HFFc6 (cell line): ENCODE results near the gene FHOD3. TPM values are rescaled to one million over a fixed set of nuclear protein-coding genes. Genes with fewer than 3 reads are reported as not detected.
A peak's percentile ranks its signal among the peaks of the same experiment; 100 is the strongest.

Experiments
- DNase-seq: peaks from one replicate; pipeline ENCODE4 v3.0.0-alpha.2; 2018
- H3K27ac Mint-ChIP-seq: 2 replicates; pipeline ENCODE4 v1.8.0; 2020; ENCODE audit warnings: mild to moderate bottlenecking, mixed read lengths
- H3K27me3 Mint-ChIP-seq: 2 replicates; pipeline ENCODE4 v1.8.0; 2021; ENCODE audit warnings: mild to moderate bottlenecking, moderate library complexity, mixed read lengths; ENCODE audit not compliant: insufficient read depth
- H3K36me3 Mint-ChIP-seq: 2 replicates; pipeline ENCODE4 v1.8.0; 2021; ENCODE audit warnings: low read depth, mixed read lengths
- H3K4me1 Mint-ChIP-seq: 2 replicates; pipeline ENCODE4 v1.8.0; 2020; ENCODE audit warnings: low read depth, mixed read lengths
- H3K4me3 Mint-ChIP-seq: 2 replicates; pipeline ENCODE4 v1.8.0; 2020; ENCODE audit warnings: mild to moderate bottlenecking, moderate library complexity, mixed read lengths
- H3K9me3 Mint-ChIP-seq: 2 replicates; pipeline ENCODE4 v1.8.0; 2020; ENCODE audit warnings: mild to moderate bottlenecking, mixed read lengths
- CTCF ChIP-seq: fragments of 200-600 bp; sonication (generic); IDR thresholded peaks from 2 replicates; pipeline ENCODE4 v1.5.0; 2021; ENCODE audit warnings: antibody characterized with exemption, mild to moderate bottlenecking
- total RNA-seq, 6 experiments: library from RNA; stranded (reverse); fragmentation: NEBNext Ultra II Directional; extraction: Animal tissue kit (Norgen Biotek cat#: 25700); gene quantifications; 2 replicates in 1 of 6; 3 replicates in 5 of 6; pipeline ENCODE4 v1.2.3, GENCODE V29; 2021

Gene FHOD3
- total RNA-seq, 6 experiments from 2014 or later = 32.8 to 67.6 (median 61.4) TPM

- no peaks in the 10 kb centered on the region for H3K9me3 Mint-ChIP-seq
- H3K36me3 Mint-ChIP-seq = peaks cover 10% of the 10 kb centered on the region
Measured at GRCh38 chr18:36537289-36537688, 239.8 kb downstream of the FHOD3 start.

GRCh38 chr18:36539674-36540231, 242.2 kb downstream of the FHOD3 start:
- no peaks in the 10 kb centered on the region for H3K9me3 Mint-ChIP-seq
- no peak overlapping the region for H3K27ac Mint-ChIP-seq
- no peaks in the 10 kb centered on the region for H3K27me3 Mint-ChIP-seq
- TF ChIP-seq CTCF = no peak
- DNase-seq = peak; percentile 43
- peaks cover 15% of the 10 kb centered on the region for H3K36me3 Mint-ChIP-seq
- H3K4me1 Mint-ChIP-seq = peaks cover 16% of the 10 kb centered on the region
- no peak overlapping the region for H3K4me3 Mint-ChIP-seq

More at GRCh38 chr18:36537289-36537688, 239.8 kb downstream of the FHOD3 start:
- Mint-ChIP-seq H3K27me3 (peaks cover 2% of the 10 kb centered on the region; the same call in 1 of the 2 replicates), H3K4me1 (peaks cover 26% of the 10 kb centered on the region), H3K4me3 (no peak overlapping the region), H3K27ac (no peak overlapping the region)
- TF ChIP-seq CTCF = no peak
- no peak for DNase-seq

GRCh38 chr18:36543030-36543429, 245.5 kb downstream of the FHOD3 start:
- Mint-ChIP-seq H3K9me3 (no peaks in the 10 kb centered on the region), H3K27ac (no peak overlapping the region), H3K4me3 (no peak overlapping the region), H3K4me1 (peaks cover 16% of the 10 kb centered on the region), H3K36me3 (peaks cover 20% of the 10 kb centered on the region), H3K27me3 (no peaks in the 10 kb centered on the region)
- DNase-seq = no peak
- TF ChIP-seq CTCF = no peak

- Mint-ChIP-seq H3K36me3 (peaks cover 20% of the 10 kb centered on the region), H3K27me3 (no peaks in the 10 kb centered on the region), H3K9me3 (no peaks in the 10 kb centered on the region), H3K27ac (no peak overlapping the region), H3K4me1 (peaks cover 14% of the 10 kb centered on the region), H3K4me3 (no peak overlapping the region)
- DNase-seq = no peak
- TF ChIP-seq CTCF = no peak
Measured at GRCh38 chr18:36543991-36544725, 246.6 kb downstream of the FHOD3 start.

- Mint-ChIP-seq H3K36me3 (peaks cover 19% of the 10 kb centered on the region), H3K27ac (no peak overlapping the region), H3K9me3 (0 out of 2 replicates have a peak, but pooled peaks cover under 1% of the 10 kb centered on the region), H3K4me3 (no peak overlapping the region), H3K4me1 (peaks cover 6% of the 10 kb centered on the region; the same call in 1 of the 2 replicates), H3K27me3 (no peaks in the 10 kb centered on the region)
- no peak for TF ChIP-seq CTCF
- DNase-seq = no peak
Measured at GRCh38 chr18:36545821-36546427, 248.4 kb downstream of the FHOD3 start.
